Stimulated activated CD4-positive, alpha-beta T cell treated with anti-CD3 and anti-CD28 coated beads, Interleukin-1b, Interleukin-23, amount 100 ng/mL, for 1 hour (primary cell): Measurements from ENCODE around the gene FGF14.
"Not testable (repeated sequence)": the region's sequence is repeated elsewhere in the genome, so short reads cannot be mapped to it uniquely, and the experiment has no call there.

Experiments
- DNase-seq, 2 donors: peaks; one replicate each; pipeline ENCODE4 v3.0.0-alpha.2; 2020; ENCODE audit warnings: low read depth in 2 of 2

The FGF14 gene

DNA sequence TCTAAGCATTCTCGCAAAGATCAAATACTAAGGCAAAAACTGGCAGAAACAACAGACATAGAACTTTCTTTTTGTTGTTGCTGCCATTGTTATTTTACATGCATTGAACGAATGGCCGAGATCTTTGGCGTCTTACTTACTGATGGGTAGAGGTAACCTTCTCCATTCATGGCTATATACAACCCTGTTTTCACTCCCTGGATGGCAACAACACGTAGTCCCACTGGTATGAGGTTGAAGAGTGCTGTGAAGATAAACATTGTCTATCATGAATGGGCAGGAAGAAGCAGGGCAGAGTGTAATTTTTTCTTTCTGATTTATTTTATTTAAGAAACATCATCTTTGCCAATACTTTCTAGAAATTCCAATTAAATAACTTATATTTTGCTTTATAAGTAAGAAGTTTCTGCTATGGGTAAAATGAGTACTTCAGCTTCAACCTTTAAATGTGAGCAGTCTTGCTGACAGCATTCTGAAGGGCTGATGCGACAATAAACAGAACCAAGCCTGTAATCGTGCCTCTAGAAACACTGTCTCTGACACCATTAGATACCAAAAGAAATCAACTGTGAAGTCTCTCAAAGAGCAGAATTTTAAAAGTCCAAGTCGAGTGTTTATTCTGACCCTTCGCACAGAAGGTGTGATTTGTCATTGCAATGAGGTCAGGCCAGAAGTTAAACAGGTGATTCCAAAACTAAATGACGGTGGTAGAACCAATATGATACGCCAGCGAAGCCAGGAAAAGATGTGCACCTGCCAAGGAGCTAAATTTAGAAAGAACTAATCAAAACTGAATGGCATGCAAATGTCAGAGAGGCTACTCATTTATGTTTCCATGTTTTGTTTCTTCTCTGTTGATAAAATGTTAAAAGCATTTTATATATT lies 533.0 kb downstream of the FGF14 start:
- no peak for DNase-seq

DNA sequence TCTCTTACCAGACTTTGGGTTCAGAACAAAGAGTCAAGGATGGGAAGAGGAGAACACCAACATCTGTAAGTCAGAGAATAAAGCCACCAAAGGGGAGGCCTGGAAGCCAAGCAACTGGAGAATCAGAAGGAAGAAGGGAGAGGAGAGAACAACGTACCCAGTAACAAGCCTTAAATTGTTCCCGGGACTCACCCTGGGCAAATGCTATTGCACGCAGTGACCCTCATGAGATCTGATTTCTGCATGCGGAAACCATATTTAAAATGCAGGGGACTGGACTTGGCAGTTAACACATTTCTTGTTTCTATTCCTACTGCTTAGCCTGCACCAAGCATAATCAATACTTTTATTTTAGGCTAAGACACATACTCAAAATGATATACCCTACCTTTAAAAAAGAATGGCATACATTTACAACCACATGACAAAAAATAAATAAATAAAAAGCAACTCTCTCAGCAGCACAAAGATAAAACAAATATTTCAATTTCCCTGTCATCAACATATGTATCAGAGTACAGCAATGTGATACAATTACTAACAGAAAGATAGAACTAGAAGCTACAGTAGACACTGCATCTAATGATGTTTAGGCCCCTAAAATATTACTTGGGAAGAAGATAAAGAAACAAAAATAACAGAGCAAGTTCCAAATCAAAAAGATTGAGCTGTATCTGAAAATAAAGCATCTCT lies 534.8 kb downstream of the FGF14 start:
- no peak for DNase-seq

DNA sequence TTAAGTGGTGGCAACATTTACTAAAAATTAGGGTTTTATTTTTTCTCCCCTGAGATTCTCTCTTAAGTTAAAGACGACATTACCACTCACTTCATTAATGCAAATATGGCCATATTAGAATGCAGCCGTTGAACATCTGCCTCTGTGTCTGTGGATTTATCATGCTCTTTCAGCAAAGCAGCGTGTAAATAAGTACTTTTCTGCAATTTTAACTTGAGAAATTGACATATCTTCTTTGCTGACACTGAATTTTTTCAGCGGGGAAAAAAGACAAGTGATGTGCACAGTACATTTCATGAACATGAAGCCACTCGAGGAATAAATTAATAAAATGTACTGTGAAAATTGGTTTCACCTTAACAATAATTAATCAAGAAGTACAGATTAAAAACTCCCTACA lies 543.0 kb downstream of the FGF14 start:
- no peak for DNase-seq

DNA sequence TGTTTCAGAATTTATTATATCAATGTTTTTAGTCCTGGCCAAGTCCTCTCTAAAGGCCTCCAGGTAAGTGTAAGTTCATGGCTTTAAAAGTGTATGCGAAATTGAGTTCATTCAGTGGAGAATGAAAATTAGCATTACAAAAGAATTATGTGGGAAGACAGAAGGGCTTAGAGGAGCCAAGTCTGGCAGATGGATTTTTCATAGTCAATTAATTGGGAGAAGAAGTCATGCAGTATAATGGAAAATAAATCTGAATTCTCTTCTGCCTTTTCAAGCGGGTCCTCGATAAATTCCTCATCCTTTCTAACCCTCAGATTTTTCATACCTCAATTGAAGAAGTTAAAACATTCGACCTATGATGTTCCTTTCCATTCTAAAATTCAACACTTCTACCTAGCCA lies 555.1 kb downstream of the FGF14 start:
- DNase-seq = no peak

DNA sequence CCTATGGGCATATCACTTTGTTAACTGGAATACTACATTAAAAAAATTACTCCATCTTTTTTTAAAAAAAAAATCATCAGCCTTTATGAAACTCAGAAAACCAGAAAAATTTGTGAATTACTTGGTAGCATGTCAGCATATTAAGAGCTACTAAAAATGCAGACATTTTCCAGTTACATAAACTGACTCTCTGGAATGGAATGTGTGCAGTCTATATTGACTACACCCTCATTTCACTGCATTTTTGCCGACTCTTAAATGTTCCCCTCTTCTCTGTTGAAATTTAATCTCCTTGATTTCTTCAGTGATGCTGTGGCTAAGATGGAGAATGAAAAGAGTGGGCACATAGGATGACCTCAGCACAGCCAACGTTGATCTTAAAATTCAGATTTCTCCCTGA lies 555.6 kb downstream of the FGF14 start:
- DNase-seq = no peak

DNA sequence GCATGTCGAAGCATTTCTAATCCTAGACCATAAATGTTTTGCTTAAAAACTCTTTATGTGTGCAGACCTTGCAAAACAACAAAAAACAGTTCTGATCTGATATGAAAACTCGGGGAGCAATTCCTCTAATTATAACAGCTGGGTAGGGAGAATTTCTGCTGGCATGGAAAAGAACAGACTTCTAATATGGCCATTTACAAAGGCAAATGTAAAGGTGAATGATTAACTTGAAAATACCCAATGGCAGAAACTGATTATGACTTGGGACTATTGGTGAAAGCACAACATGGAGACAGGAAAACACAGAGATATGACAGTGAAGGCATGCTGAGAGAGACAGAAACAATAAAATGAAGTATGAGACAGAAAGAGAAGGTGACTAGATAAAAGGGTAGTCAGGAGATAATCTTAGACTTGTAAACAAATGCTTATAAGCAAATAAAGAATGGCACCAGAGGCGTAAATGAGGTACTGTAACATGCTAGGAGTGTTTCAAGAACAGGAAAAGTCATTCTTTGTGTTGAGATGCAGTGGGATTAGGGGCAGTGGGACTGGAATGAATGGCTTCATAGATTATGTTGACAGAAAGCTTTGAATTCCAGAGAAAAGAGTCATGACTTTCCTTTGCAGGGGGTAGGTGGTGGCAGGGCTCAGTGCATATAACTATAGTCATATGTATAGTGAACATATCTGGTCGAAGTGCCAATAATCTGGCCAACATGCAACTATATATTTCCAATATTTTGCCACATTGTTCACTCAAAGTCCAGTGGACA lies 556.4 kb downstream of the FGF14 start:
- no peak for DNase-seq

DNA sequence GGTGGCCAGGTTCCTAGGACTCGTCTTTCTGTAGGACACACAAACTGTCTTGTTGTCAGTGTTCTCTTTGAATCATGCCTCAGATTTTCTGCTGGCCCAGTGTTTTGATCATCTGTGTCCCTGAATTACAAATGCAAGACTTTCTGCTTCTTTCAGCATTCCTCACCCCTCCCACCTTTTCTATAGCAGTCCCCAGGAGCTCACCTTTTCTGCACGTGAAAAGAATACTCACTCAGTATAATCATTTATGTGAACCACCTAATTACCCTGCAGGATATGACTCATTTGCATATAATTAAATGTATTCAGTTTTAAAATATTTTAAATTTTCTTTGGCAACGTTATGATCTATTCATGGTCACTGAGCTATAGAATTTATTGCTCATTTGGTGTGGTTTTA lies 560.1 kb downstream of the FGF14 start:
- DNase-seq = no peak

DNA sequence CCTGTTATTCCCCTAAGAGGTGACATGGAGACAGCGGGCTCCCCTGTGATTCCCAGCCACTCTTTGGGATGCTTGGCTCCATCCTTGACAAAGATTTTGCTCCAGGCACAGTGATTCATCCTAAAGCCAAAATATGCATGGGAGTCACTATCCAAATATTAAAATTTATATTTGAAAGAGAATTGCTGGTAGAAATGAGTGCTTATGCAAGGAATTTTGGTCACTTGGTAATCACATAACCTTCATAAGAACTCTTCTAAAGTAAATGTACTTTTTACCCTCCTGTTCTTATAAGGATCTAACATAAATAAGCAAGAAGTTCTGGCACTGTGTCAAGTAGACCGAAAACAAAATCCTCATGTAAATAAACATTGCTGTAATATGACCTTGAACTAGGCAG lies 563.5 kb downstream of the FGF14 start:
- no peak for DNase-seq

DNA sequence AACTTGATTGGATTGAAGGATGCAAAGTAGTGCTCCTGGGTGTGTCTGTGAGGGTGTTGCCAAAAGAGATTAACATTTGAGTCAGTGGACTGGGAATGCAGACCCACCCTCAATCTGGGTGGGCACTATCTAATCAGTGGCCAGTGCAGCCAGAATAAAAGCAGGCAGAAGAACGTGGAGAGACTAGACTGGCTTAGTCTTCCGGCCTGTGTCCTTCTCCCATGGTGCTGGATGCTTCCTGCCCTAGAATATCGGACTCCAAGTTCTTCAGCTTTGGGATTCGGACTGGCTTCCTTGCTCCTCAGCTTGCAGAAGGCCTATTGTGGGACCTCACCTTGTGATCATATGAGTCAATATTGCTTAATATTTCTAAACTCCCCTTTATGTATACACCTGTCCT lies 564.1 kb downstream of the FGF14 start:
- DNase-seq = not testable (repeated sequence)

DNA sequence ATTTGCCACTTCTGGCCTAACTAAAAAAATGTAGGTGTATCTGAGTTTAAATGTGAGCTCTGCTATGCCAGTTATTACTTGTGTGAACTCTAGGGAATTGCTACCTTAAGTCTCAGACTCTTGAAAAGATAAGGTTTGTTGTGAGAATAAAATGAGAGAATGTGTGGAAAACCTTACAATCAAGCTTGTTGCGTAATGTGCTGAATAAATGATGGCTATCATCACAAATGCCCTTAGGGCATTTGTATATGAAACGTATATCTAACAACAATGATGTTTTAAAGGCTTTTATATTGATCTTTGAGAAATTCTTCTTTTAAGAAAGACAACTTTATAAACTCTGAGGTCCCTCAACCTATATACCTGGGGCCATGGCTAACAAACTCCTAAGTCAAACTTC lies 564.6 kb downstream of the FGF14 start:
- DNase-seq = no peak

DNA sequence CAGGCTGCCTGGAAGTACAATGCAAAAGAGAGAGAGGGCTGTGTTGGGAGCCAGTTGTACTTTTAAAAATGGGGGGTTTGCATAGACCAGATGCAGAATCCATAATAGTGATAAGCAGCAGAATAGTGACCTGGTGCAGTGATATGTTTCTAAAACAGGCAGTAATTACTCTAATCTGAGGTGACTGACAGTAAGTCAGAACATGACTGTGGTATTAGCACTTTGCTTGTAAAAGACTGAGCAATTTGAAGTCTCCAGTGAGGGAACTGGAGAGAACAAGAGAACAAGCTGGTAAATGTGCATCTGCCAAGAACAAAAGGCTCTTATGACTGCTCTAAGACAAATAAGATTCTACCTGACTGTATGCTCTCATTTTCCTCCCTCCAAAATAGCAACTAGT lies 565.9 kb downstream of the FGF14 start:
- no peak for DNase-seq

DNA sequence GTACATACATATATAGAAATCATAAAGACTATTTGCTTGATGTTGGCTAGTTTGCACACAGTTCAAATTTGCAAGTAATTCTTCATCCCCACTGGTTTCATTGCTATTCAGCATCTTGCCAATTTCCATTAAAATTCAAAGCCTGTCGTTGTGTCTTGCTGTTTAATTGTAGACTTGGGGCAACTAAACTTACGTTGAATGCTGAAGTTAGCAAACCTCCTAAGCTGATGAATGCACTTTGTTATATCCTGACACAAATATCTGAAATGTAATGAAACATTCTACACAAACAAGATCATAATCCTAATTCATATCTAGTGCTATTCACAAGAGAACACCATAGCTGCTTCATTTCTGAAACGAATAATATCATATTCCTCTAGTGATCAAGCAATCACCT lies 568.2 kb downstream of the FGF14 start:
- no peak for DNase-seq

DNA sequence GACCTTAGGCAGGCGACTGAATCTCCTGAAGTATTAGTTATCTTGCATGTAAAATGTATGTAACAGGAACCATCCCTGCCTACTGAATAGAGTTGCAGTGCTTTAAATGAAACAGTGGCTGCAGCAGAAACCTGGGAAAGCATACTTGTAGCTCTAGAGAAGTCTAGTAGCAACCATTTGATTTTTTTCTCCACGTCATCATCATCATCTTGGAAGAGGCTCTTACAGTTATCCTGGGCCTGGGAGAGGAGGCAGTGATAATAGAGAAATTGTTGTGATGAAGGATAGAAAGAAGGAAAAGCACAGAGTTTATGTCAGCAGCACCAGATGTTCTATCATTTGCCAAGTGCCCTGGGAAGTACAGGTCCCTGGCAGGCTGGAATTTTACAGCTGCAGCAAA lies 571.8 kb downstream of the FGF14 start:
- no peak for DNase-seq

DNA sequence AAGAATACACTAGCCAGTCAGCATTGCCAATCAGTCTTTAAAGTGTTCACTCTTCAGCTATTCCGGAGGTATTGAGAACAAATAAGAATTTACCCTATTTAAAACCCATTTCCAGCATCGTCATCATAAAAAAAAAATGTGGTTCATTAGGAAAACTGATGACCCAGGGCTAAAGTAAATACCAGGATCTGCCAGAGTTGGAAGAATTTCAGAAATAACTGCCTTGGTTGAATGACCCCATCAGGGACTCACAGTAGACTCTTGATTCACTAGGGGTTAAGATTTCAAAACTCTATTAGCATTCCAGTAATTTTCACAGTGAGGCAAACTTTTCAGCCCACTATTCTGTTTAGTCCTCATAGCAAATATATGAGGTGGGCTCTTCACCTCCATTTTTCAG lies 572.4 kb downstream of the FGF14 start:
- DNase-seq = no peak

DNA sequence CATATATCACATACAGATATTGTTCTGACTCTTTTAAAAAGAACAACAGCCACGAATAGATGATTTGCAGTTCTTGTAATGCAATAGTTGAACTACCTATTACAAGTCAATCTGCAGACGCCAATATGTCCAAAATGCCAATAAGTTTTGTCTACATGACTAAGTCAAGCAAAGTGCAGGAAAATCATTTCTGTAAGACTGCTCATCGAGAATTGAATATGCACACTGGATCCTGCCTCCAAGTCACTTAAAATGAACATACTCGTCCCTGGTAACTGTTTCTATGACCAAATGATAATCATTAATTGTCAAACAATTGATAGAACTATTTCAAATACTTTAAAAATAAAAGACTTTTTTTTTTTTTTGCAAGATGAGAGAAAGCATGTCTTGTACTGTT lies 573.7 kb downstream of the FGF14 start:
- DNase-seq = no peak

DNA sequence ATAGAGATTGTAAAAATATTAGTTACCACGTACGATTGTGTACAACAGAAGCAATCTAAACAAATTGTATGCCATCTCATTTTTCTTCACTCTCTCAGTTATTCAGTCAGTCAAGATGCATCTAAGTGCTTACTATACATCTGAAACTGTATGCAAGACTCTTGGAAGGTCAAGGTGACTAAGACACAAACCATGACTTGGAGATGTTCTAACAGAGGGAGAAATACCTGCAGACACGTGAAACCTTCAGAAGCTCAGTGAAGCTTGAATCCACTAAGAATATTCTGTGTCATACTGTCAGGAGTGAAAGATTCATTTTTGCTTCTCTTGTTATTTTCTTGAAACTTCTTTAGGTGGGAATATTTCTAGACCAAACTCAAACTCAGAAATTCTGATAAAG lies 584.0 kb downstream of the FGF14 start:
- DNase-seq = no peak

DNA sequence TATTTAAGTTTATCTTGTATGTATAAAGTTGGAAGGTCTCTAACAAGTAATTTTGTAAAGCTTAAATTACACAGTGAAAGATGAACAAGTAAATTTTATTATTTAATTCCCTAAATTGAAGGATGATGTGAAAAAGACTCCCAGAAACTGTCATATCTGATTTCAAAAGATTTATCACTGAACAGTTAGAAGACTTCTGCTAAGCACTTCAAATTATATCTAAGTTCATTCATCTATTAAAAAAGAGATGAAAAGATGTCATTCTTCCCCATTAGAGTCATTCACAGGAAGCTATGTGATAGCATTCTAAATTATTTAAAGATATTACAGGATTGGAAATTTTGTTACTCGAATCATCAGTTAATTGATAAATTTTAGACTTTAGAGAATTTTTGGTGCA lies 590.0 kb downstream of the FGF14 start:
- DNase-seq = no peak

DNA sequence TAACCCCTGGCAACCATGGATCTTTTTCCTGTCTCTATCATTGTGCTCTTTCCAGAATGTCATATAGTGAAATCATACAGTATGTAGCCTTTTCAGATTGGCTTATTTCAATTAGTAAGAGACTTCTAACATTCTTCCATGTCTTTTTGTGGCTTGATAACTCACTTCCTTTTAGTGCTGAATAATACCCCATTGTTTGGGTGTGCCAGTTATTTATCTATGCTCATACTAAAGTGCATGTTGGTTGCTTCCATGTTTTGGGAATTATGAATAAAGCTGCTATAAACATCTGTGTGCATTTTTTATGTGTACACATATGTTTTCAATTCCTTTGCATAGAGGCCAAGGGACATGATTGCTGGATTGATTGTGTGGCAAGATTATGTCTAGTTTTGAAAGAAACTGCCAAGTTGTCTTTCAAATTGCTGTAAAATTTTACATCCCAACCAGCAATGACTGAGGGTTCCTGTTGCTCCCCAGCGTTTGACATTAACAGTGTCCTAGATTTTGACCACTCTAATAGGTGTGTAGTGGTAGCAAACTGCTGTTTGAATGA lies 590.5 kb downstream of the FGF14 start:
- DNase-seq = no peak

DNA sequence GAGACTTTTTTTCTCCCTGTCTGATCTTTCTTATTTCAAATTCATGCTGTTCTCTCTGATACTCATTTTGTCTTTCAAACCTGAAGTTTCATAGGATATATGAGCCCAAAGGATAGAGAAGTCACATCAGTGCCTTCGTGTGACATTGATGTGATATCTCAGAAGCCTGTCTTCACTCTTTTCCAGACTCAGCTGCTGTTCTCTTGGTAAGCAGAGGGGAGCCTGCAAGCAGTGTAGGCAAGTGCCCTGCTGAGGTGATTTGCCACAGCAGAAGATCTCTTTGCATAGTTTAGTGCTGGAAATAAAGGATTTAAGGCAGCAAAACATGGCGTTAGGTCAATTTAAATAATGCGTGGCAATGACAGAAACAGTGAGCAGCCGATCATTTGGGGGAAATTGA lies 602.7 kb downstream of the FGF14 start:
- DNase-seq = no peak

DNA sequence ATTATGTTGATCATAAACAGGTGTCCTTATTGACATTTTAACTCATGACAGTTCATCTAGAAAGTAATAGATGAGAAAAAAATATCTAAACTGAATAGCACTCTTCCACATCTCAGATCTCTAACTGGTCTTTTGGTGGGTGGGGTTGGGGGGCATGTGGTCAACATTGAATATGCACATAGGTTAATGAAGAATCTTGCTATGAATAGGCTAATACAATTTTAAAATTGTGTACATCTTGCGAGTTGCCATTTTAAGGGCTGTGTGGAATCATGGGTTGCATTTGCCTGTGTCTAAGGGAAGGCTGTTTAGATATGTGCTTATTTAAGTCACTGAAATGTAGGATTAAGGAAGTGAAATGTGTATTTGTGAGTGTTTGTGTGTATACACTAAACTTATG lies 603.4 kb downstream of the FGF14 start:
- DNase-seq = no peak

DNA sequence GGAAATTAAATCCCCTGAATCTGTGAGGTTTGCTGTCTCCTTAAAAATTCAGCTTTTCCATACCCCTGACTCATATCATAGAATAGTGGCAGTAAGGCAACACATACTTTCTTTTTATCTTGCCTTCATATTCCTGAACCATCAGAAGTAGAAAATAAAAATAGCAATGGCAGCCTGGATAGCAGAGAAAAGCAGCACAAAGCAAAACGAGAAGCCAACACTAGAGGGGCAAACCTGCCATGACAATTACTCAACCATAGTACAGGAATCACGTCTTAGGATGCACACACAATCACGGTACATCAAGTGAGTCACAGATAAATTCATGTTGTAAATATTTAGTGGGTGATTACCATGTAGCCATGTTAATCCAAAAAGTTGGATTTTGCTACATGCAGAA lies 606.4 kb downstream of the FGF14 start:
- no peak for DNase-seq

DNA sequence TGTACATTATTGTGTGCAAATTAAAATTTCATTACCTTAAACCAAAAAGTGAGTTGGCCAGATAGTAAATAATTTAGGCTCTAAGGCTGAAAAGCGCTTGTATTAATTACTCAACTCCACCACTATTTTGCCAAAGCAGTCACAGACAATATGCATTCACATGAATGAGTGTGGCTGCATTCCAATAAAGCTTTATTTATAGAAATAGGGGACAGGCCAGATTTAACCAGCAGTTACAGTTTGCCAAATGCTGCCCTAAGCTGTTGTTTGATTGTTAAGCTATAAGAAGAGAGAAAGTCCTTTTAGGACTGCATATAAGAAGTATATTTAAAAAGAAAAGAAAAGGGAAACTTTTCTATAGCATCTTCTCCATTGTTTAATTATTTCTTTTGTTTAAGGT lies 606.8 kb downstream of the FGF14 start:
- DNase-seq = no peak
